ENCODE measurements around the gene LPAR2. TPM values are rescaled to one million over a fixed set of nuclear protein-coding genes. Genes with fewer than 3 reads are reported as not detected.

Gene LPAR2
- total RNA-seq, 1 donor from 2014 or later, result 170 TPM

DNA sequence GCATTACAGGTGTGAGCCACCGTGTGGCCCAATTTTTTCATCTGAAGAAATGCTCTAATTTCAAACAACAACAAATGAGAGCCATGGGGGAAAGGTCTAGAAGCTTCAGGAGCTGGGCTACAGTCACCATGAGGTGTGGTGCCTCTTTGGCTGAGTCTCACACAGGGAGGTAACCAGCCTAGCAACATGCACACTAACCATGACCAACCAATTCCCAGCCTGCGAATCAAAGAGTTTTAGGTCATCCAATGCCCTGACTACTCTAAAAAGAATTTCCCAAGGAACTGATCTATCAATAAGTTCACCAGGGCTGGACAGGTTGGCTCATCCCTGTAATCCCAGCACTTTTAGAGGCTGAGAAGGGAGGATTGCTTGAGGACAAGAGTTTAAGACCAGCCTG lies 39.5 kb downstream of the LPAR2 start:
- Mint-ChIP-seq H3K4me1 (ENCODE audit: low read depth) (peaks cover 4% of the 10 kb centered on the region), H3K27me3 (no peaks in the 10 kb centered on the region), H3K36me3 (ENCODE audit: insufficient read depth) (no peaks in the 10 kb centered on the region), H3K4me3 (ENCODE audit: low read depth) (no peak overlapping the region), H3K9me3 (ENCODE audit: low read depth) (no peaks in the 10 kb centered on the region), H3K27ac (no peak overlapping the region)
- no peak for TF ChIP-seq CTCF (IDR thresholded peaks at IDR 0.05; ENCODE audit: unreplicated experiment)
- no peak for DNase-seq (ENCODE audit: low spot score, unreplicated experiment)

GRCh38 chr19:19587771-19588170 lies 40.2 kb downstream of the LPAR2 start:
- Mint-ChIP-seq H3K9me3 (ENCODE audit: low read depth) (no peaks in the 10 kb centered on the region), H3K4me1 (ENCODE audit: low read depth) (peaks cover 4% of the 10 kb centered on the region), H3K27me3 (no peaks in the 10 kb centered on the region), H3K4me3 (ENCODE audit: low read depth) (no peak overlapping the region), H3K27ac (no peak overlapping the region), H3K36me3 (ENCODE audit: insufficient read depth) (no peaks in the 10 kb centered on the region)
- DNase-seq (ENCODE audit: low spot score, unreplicated experiment), result no peak
- no peak for TF ChIP-seq CTCF (IDR thresholded peaks at IDR 0.05; ENCODE audit: unreplicated experiment)

DNA sequence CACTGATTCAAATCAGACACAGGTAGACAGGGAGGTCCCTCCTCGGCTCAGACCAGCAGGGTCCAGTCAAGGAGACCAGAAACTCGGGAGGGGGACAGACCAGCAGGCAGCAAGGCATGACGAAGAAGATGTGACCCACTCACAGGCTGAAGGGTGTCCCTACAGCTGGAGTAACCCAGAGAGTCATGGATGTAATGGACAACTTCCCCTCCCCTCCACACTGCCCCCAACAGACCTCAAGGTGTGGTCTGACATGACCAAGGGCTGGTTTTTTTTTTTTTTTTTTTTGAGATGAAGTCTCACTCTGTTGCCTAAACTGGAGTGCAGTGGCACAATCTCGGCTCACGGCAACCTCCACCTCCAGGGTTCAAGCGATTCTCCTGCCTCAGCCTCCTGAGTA lies 43.7 kb downstream of the LPAR2 start:
- H3K27ac Mint-ChIP-seq, result no peak overlapping the region
- no peaks in the 10 kb centered on the region for H3K27me3 Mint-ChIP-seq
- no peaks in the 10 kb centered on the region for H3K36me3 Mint-ChIP-seq (ENCODE audit: insufficient read depth)
- H3K9me3 Mint-ChIP-seq (ENCODE audit: low read depth), result no peaks in the 10 kb centered on the region
- H3K4me1 Mint-ChIP-seq (ENCODE audit: low read depth), result no peaks in the 10 kb centered on the region
- no peak overlapping the region for H3K4me3 Mint-ChIP-seq (ENCODE audit: low read depth)
- no peak for DNase-seq (ENCODE audit: low spot score, unreplicated experiment)
- no peak for TF ChIP-seq CTCF (IDR thresholded peaks at IDR 0.05; ENCODE audit: unreplicated experiment)

- DNase-seq (ENCODE audit: low spot score, unreplicated experiment), result no peak
- no peaks in the 10 kb centered on the region for H3K27me3 Mint-ChIP-seq
- no peaks in the 10 kb centered on the region for H3K4me1 Mint-ChIP-seq (ENCODE audit: low read depth)
- no peak overlapping the region for H3K27ac Mint-ChIP-seq
- H3K4me3 Mint-ChIP-seq (ENCODE audit: low read depth), result no peak overlapping the region
- TF ChIP-seq CTCF (IDR thresholded peaks at IDR 0.05; ENCODE audit: unreplicated experiment), result no peak
- H3K36me3 Mint-ChIP-seq (ENCODE audit: insufficient read depth), result no peaks in the 10 kb centered on the region
- H3K9me3 Mint-ChIP-seq (ENCODE audit: low read depth), result no peaks in the 10 kb centered on the region
These were observed 45.5 kb downstream of the LPAR2 start for GRCh38 chr19:19582471-19582870.

GRCh38 chr19:19581391-19581790 lies 46.6 kb downstream of the LPAR2 start:
- Mint-ChIP-seq H3K4me1 (ENCODE audit: low read depth) (no peaks in the 10 kb centered on the region), H3K27me3 (no peaks in the 10 kb centered on the region), H3K9me3 (ENCODE audit: low read depth) (no peaks in the 10 kb centered on the region), H3K27ac (no peak overlapping the region), H3K36me3 (ENCODE audit: insufficient read depth) (no peaks in the 10 kb centered on the region), H3K4me3 (ENCODE audit: low read depth) (no peak overlapping the region)
- TF ChIP-seq CTCF (IDR thresholded peaks at IDR 0.05; ENCODE audit: unreplicated experiment), result no peak
- no peak for DNase-seq (ENCODE audit: low spot score, unreplicated experiment)
